ENCODE data around the gene TMCO4.
"Not testable (repeated sequence)": the region's sequence is repeated elsewhere in the genome, so short reads cannot be mapped to it uniquely, and the experiment has no call there.

TMCO4 gene

GRCh38 chr1:19654386-19654785, 145.3 kb downstream of the TMCO4 start:
- no peak for DNase-seq
- in situ Hi-C loops (cut with MboI; ENCODE audit: low pct_unique_long_range_greater_than_20kb, low sequenced_read_pairs) = no loop called here

DNA sequence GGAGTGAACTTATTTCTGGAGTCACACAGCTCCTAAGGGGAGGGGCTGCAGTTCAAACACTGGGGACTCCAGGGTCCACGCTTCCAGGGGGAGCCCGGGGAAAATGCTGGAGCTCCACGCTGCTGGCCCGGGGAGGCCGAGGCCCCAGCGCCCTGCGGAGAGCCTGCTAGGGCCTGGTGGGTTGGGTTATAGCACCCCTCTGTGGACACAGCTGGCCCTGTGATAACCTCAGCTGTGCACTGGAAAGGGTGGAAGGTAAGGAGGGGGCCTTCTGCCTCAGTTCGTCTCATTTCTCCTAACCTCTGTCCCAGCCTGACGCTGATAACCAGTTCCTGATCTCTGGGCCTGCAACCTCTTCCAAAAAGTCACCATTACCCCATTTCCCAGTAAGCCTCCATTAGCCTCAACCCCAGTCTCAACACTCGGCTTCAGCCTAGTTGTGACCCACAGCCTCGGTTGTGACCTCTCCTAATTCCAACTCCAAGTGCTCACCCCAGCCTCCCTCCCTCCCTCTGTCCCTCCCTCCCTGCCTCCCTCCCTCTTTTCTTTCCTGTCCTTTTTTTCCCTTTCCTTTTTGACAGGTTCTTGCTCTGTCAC, 148.5 kb downstream of the TMCO4 start:
- peak; percentile 46 for DNase-seq

DNA sequence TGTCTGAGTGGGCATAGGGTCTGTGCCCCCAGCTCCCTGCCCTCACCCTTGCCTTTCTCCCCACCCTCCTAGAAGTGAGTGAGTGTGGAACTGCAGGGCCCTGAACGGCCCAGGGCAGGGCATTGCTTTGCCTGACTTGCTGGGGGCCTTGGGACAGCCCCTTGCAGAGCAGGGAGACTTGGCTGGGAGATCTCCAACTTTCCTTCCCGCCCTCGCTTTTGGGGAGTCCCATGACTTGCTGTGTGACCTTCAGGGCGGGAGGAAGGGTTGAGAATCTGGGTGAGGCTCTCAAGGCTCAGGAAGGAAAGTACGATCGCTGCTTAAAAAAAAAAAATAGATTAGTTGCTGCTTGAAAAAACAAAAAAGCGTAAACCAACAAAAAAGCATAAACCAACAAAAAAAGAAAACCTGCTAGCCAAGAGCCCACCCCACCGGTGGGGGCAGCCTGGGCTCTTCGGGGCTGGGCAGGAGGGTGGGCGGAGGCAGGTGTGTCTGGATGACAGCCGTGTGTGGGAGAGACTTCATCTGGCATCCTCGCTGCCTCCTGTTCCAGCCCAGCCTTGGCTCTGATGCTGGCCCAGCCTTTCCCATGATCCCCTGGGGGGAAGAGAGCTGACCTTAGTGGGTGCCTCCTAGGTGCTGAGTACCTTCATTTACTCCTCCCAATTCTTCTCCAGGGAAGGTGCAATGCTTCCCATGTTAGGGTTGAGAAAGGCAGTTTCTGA, 149.1 kb downstream of the TMCO4 start:
- no peak for DNase-seq
- in situ Hi-C loops (cut with MboI; ENCODE audit: low pct_unique_long_range_greater_than_20kb, low sequenced_read_pairs) = no loop called here

More for the DNA sequence above, 148.5 kb downstream of the TMCO4 start:
- in situ Hi-C loops (cut with MboI; ENCODE audit: low pct_unique_long_range_greater_than_20kb, low sequenced_read_pairs) = no loop called here

DNA sequence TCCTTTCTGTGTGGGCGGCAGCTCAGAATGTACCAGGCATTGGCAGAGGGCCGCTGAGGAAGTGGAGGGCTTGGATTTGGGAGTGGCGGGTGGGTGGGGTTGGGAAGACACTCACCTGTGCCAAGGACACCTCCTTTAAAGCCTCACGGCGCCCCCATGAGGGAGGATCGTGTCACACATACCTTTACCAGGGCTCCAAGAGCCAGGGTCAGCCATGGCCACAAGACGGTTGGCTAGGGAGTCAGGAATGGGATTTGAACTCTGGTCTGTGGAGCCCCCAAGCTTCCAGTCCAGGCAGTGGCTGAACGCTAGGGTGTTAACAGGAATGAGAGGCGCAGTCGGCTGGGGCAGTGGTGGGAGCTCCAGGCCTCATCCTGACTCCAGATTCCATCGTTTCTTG, 151.0 kb downstream of the TMCO4 start:
- DNase-seq = no peak

DNA sequence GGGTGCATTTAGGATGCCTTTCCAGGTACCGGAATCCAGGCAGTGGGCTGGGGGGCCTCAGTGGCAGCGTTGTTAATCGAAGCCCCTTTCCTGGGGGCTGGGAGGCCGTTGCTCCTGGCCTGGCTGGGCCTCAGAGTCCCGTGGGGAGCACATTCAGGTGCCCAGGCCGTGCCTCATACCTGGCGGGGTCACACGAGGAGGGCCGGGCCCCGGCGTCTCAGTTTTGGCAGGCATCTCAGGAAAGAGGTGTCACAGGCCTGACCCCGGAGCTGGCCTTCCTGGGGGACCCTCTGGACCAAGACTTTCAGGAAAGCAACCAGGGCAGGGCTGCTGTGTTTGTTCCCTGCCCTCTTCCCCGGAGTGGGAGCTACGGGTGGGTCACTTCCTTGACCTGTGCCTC, 151.5 kb downstream of the TMCO4 start:
- in situ Hi-C loops (cut with MboI; ENCODE audit: low pct_unique_long_range_greater_than_20kb, low sequenced_read_pairs) = no loop called here
- DNase-seq = no peak

More for the DNA sequence above, 151.0 kb downstream of the TMCO4 start:
- in situ Hi-C loops (cut with MboI; ENCODE audit: low pct_unique_long_range_greater_than_20kb, low sequenced_read_pairs) = no loop called here

GRCh38 chr1:19647643-19648042, 152.1 kb downstream of the TMCO4 start:
- peak; percentile 38 for DNase-seq
- in situ Hi-C loops (cut with MboI; ENCODE audit: low pct_unique_long_range_greater_than_20kb, low sequenced_read_pairs) = no loop called here

- DNase-seq = no peak
- in situ Hi-C loops (cut with MboI; ENCODE audit: low pct_unique_long_range_greater_than_20kb, low sequenced_read_pairs) = no loop called here
Measured at GRCh38 chr1:19646377-19647319, 153.1 kb downstream of the TMCO4 start.

- no peak for DNase-seq
- in situ Hi-C loops (cut with MboI; ENCODE audit: low pct_unique_long_range_greater_than_20kb, low sequenced_read_pairs) = no loop called here
Measured at GRCh38 chr1:19645411-19646251, 154.1 kb downstream of the TMCO4 start.

GRCh38 chr1:19644681-19645410, 154.9 kb downstream of the TMCO4 start:
- DNase-seq = peak; percentile 43
- in situ Hi-C loops (cut with MboI; ENCODE audit: low pct_unique_long_range_greater_than_20kb, low sequenced_read_pairs) = no loop called here

GRCh38 chr1:19644395-19644680, 155.4 kb downstream of the TMCO4 start:
- in situ Hi-C loops (cut with MboI; ENCODE audit: low pct_unique_long_range_greater_than_20kb, low sequenced_read_pairs) = no loop called here

GRCh38 chr1:19643602-19644394, 155.9 kb downstream of the TMCO4 start, which contains the start of gene NBL1:
NBL1 (plus strand) TSS chr1:19644311; CDS start chr1:19655031, 10,720 bp downstream.
- in situ Hi-C loops (cut with MboI; ENCODE audit: low pct_unique_long_range_greater_than_20kb, low sequenced_read_pairs) = no loop called here
- DNase-seq = peak; percentile 54

More at GRCh38 chr1:19644395-19644680, 155.4 kb downstream of the TMCO4 start:
- DNase-seq = no peak

GRCh38 chr1:19643121-19643520, 156.6 kb downstream of the TMCO4 start:
- in situ Hi-C loops (cut with MboI; ENCODE audit: low pct_unique_long_range_greater_than_20kb, low sequenced_read_pairs) = no loop called here
- no peak for DNase-seq

DNA sequence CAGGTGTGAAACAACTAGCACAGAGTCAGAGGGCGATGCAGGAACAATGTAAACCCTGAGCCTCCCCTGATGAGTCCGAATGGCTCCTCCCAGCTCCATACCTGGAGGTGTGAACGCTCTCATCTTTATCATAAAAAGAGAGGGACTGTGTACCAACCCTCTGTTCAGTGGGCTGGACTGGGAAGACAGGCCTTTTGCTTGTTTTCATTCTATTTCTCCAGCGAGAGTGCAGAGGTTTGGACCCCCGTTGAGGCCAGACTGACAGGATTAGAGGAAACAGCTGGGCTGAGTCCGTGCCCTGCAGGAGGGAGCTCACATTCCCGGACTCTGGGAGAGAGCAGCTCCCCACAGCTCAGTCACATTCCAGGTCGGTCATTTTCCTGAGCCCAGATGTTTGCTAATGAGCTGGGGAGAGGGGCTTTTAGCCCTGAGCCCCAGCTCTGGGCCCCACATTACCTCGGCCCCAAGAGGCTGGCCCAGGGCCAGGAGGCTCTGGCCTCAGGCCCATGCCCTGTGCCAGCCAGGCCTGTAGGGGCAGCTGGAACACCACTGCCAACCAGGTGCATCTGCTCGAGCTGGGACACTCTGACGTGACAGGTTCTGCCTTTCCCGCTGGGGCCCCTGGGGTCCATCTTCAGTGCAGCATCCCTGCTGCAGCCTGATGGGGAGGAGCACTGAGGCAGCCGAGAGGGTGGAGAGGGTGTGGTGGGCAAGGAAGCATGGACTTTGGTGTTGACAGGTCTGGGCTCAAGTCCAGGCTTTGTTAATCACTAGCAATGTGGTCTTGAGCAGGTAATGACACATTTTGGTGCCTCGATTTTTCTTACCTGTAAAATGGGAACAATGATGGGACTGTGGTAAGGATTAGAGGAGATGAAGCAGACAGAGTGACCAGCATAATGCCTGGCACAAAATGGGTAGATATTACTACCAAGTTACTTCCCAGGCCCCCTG, 159.1 kb downstream of the TMCO4 start:
- in situ Hi-C loops (cut with MboI; ENCODE audit: low pct_unique_long_range_greater_than_20kb, low sequenced_read_pairs) = no loop called here
- DNase-seq = no peak

GRCh38 chr1:19639999-19640362, 159.7 kb downstream of the TMCO4 start:
- no peak for DNase-seq
- in situ Hi-C loops (cut with MboI; ENCODE audit: low pct_unique_long_range_greater_than_20kb, low sequenced_read_pairs) = no loop called here

DNA sequence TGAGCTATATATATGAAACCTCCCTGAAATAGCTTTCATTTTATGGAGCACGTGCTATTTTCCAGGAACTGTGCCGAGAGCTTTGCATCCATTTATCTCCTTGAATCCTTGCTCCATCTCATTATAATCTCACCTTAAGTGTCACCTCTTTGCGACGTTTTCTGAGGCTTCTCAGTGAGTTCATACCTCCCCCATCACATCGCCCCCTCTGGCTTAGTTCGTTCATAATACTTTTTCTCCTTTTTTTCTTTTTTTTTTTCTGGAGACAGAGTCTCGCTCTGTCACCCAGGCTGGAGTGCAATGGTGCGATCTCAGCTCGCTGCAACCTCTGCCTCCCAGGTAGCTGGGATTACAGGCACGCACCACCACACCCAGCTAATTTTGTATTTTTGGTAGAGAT, 160.5 kb downstream of the TMCO4 start:
- DNase-seq; in situ Hi-C loops (cut with MboI; ENCODE audit: low pct_unique_long_range_greater_than_20kb, low sequenced_read_pairs): not testable (repeated sequence)

GRCh38 chr1:19637606-19638005, 162.1 kb downstream of the TMCO4 start:
- in situ Hi-C loops (cut with MboI; ENCODE audit: low pct_unique_long_range_greater_than_20kb, low sequenced_read_pairs) = no loop called here

GRCh38 chr1:19636749-19637148, 163.0 kb downstream of the TMCO4 start:
- DNase-seq; in situ Hi-C loops (cut with MboI; ENCODE audit: low pct_unique_long_range_greater_than_20kb, low sequenced_read_pairs): not testable (repeated sequence)

More at GRCh38 chr1:19637606-19638005, 162.1 kb downstream of the TMCO4 start:
- DNase-seq = no peak

Data from KBM-7 (cell line).